WTC11 (cell line): Measurements from ENCODE around the gene SGCA.

Experiments
- AFF4 ChIP-seq: sonication (generic); formaldehyde crosslinking; IDR thresholded peaks from 2 replicates; pipeline ENCODE4 v1.8.1; 2023; ENCODE audit warnings: mild to moderate bottlenecking, missing genetic modification reagents, borderline replicate concordance
- CTCF ChIP-seq: fragments of 200-600 bp; IDR thresholded peaks from 2 replicates; pipeline ENCODE4 v1.8.0; 2022; ENCODE audit warnings: antibody characterized with exemption
- FOXJ3 ChIP-seq: sonication (generic); formaldehyde crosslinking; IDR thresholded peaks from 2 replicates; pipeline ENCODE4 v1.9.0; 2021; ENCODE audit warnings: missing genetic modification reagents, mild to moderate bottlenecking, borderline replicate concordance
- MAX ChIP-seq: sonication (generic); formaldehyde crosslinking; IDR thresholded peaks from 2 replicates; pipeline ENCODE4 v1.8.0; 2022; ENCODE audit warnings: mild to moderate bottlenecking, missing genetic modification reagents
- MLX ChIP-seq: sonication (generic); formaldehyde crosslinking; IDR thresholded peaks from 2 replicates; pipeline ENCODE4 v1.8.1; 2023; ENCODE audit warnings: mild to moderate bottlenecking, missing genetic modification reagents, moderate library complexity
- NFYB ChIP-seq: sonication (generic); formaldehyde crosslinking; conservative IDR thresholded peaks from 2 replicates; pipeline ENCODE4 v1.8.0; 2022; ENCODE audit warnings: low read depth, missing genetic modification reagents
- USF2 ChIP-seq: sonication (generic); formaldehyde crosslinking; IDR thresholded peaks from 2 replicates; pipeline ENCODE4 v1.8.1; 2023; ENCODE audit warnings: mild to moderate bottlenecking, missing genetic modification reagents, moderate library complexity
- ZNF232 ChIP-seq: sonication (generic); formaldehyde crosslinking; IDR thresholded peaks from 2 replicates; pipeline ENCODE4 v1.8.0; 2022; ENCODE audit warnings: mild to moderate bottlenecking, missing genetic modification reagents
- ZNF281 ChIP-seq: sonication (generic); formaldehyde crosslinking; IDR thresholded peaks from 2 replicates; pipeline ENCODE4 v1.8.0; 2023; ENCODE audit warnings: mild to moderate bottlenecking, missing genetic modification reagents
- ZNF425 ChIP-seq: fragments of 250-450 bp; sonication (Bioruptor Pico); conservative IDR thresholded peaks from 2 replicates; pipeline ENCODE4 v1.9.0; 2021; ENCODE audit warnings: mild to moderate bottlenecking
- ZNF671 ChIP-seq: fragments of 250-450 bp; sonication (Bioruptor Pico); IDR thresholded peaks from 2 replicates; pipeline ENCODE4 v1.8.0; 2021; ENCODE audit warnings: mild to moderate bottlenecking

GRCh38 chr17:50176559-50177357 lies 11.0 kb downstream of the SGCA start:
- TF ChIP-seq CTCF (no peak), USF2 (no peak), MAX (CRISPR knock-in tag) (no peak), FOXJ3 (CRISPR knock-in tag) (no peak), ZNF425 (CRISPR knock-in tag) (no peak), NFYB (CRISPR knock-in tag) (no peak), AFF4 (CRISPR knock-in tag) (no peak), ZNF232 (CRISPR knock-in tag) (no peak), ZNF671 (no peak), MLX (CRISPR knock-in tag) (no peak), ZNF281 (CRISPR knock-in tag) (no peak)
